HTR-8/SVneo (cell line): ENCODE measurements around the gene FAM227A.

Experiments
- DNase-seq: peaks from one replicate; pipeline ENCODE4 v3.0.0; 2011; ENCODE audit warnings: low spot score, mixed read lengths; ENCODE audit not compliant: insufficient read length
- FAIRE-seq: peaks from 2 replicates; lab custom pipeline; 2011; peaks lifted over from hg19 to GRCh38; lab: Jason Lieb, UNC

Gene FAM227A

DNA sequence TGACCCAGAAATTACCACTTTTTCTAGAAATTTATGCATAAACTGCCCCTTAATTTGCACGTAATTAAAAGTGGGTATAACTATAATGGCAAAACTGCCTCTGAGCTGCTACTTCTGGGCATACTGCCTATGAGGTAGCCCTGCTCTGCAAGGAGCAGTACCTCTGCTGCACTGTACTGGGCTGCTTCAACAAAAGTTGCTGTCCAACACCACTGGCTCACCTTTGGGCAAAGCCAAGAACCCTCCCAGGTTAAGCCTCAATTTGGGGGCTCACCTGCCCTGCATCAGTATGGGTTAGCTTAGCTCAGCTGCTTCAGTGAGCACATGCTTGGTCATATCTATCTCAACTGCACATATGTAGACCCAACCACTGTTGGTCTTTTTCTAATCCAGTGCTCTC, 90.8 kb downstream of the FAM227A start:
- DNase-seq (no peak), FAIRE-seq (no peak)

DNA sequence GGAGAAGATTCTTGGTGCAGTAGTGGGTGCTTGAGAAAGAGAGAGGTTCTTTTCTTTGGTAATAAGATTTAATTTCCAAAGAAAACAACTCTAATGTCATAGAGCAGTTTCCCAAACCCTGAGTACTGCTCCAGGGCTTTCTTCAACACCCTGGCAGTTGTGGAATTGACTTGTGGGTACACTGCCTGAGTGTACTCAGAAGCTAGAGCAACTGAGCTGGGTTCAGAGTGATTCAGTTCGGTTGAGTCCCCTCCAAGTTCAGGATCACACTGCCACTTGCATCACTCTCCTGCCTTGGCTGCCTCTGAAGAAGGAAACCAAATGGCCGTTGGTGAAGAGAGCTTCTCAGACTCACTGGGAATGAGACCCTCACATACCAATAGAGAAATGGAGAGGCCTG, 91.5 kb downstream of the FAM227A start:
- DNase-seq (no peak), FAIRE-seq (no peak)

DNA sequence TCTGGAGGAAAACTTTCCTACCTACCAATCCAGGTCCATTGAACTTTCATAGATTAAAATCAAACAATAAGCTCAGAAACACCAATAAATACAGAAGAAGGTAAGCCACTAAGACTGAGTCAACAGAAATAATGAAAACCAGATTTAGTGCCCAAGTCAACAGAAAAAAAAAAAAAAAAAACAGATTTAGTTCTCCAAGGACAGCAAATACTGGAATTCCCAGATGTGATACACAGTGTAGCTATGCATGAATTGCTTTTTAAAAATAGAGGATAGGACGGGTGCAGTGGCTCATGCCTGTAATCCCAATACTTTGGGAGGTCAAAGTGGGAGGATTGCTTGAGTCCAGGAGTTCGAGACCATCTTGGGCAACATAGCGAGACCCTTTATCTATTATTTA, 101.9 kb downstream of the FAM227A start:
- DNase-seq (no peak), FAIRE-seq (no peak)

DNA sequence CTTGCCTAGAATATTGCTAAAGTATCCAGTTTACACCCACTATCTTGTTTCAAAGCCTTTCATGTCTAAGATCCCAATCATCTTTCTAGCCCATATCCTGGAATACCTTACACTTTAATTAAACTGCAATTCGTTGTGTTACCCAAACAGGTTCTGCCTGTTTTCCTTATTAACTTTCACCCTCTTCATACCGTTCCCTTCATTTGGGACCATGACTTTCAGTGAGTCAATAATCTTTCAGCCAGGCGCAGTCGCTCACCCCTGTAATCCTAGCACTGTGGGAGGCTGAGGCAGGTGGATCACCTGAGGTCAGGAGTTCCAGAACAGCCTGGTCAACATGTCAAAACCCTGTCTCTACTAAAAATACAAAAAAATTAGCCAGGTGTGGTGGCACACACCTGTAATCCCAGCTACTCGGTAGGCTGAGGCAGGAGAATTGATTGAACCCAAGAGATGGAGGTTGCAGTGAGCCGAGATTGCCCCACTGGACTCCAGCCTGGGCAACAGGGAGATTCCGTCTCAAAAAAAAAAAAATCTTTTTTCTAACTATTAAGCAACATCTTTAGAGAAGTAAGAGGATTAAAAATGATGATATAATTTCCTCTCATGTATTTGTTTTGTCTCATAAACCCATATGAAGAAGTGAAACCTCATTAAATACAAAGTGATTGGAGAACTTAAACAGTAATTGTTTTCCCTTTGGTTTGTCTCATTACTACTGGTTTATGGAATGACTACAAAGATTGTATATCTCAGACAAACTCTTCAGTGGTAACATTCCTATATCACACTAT, 106.9 kb downstream of the FAM227A start:
- DNase-seq (no peak), FAIRE-seq (no peak)

DNA sequence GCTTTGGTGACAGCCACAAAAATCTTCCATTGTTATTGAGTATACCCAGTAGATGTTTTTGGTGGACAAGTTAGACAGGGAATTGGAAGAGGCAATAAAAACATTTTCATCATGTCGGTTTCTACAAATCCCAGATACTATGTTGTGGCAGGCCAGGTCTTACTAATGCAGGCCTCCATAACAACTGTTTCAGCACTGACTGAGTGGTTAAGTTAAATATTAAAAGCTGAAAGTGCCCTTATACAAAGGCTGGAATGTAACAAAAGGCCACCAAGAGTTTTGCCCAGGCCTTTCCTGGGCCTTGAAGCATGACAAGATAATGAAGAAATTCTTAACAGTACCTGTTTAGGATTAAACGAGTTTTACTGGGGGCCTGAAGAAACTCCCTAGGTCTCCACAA, 115.5 kb downstream of the FAM227A start:
- DNase-seq: no peak
- FAIRE-seq: no peak

DNA sequence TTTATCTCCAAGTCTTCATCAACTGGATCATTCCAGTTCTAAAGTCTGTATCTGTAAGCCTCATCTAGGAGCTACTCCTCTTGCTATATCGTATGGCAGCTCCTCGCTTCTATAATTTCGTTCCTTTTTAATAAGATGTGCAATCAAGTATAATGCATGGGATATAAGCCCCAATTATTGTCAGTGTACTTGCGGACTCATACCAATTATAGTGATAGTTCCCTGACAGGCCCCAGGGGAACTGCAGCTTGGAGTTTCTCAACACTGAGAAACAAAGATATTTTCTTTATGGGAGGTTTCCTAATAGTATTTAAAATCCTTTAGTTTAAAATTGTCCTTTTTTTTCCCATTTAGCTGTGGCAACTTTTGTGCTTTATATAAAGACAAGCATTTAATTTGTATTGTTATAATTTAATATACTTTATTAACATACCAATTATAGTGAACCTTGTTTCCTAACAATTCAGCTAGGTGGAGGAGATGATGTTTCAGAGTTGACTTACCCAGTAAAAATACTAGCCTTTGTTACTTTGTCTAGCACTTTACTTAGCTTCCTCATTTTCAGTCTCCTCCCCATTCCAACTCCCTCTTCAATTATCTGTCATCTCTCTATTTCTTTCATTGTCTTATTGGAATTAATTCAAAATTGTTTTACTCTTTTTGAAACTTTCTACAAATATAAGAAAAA, 124.8 kb downstream of the FAM227A start:
- FAIRE-seq (no peak), DNase-seq (no peak)
